Breast epithelium (tissue), 4 donors: ENCODE data around the gene HIPK2. TPM values are rescaled to one million over a fixed set of nuclear protein-coding genes. Genes with fewer than 3 reads are reported as not detected.

ENCODE experiments used
- DNase-seq, 2 donors: peaks; one replicate each; pipeline ENCODE4 v3.0.0-alpha.2; 2019; ENCODE audit warnings: low spot score in 2 of 2
- H3K27ac ChIP-seq, 2 donors: fragments of 200-600 bp; sonication (generic) in 1 of 2; one replicate each; pipeline ENCODE4 v1.5.1; 2016 to 2019; ENCODE audit warnings: mild to moderate bottlenecking in 1 of 2
- H3K27me3 ChIP-seq, 2 donors: fragments of 200-600 bp; sonication (generic) in 1 of 2; one replicate each; pipeline versions ENCODE4 v1.5.1 to v1.6.0; 2017 to 2019; ENCODE audit warnings: control low read depth in 1 of 2, mild to moderate bottlenecking in 1 of 2
- H3K36me3 ChIP-seq: fragments of 200-600 bp; one replicate; pipeline ENCODE4 v1.5.1; 2019
- H3K4me1 ChIP-seq, 2 donors: fragments of 200-600 bp; sonication (generic); one replicate each; pipeline ENCODE4 v1.5.1; 2016 to 2019; ENCODE audit warnings: control low read depth in 1 of 2
- H3K4me3 ChIP-seq, 3 donors: fragments of 200-600 bp; sonication (generic); 1 replicate in 2 of 3; 2 replicates in 1 of 3; pipeline ENCODE4 v1.5.1; 2016 to 2019; ENCODE audit warnings: mild to moderate bottlenecking in 3 of 3, moderate library complexity in 2 of 3
- H3K9me3 ChIP-seq, 2 donors: fragments of 200-600 bp; sonication (generic) in 1 of 2; one replicate each; pipeline ENCODE4 v1.5.1; 2016 to 2019; ENCODE audit warnings: control low read depth in 1 of 2
- CTCF ChIP-seq, 3 donors: fragments of 450-650 bp; IDR thresholded peaks; one replicate each; pipeline ENCODE4 v1.5.1; 2016 to 2017; ENCODE audit warnings: antibody characterized with exemption in 3 of 3, mild to moderate bottlenecking in 3 of 3, moderate library complexity in 3 of 3
- POLR2A ChIP-seq: fragments of 450-650 bp; IDR thresholded peaks from one replicate; pipeline ENCODE4 v1.6.1; 2016; ENCODE audit warnings: antibody characterized with exemption, mild to moderate bottlenecking, moderate library complexity
- POLR2AphosphoS5 ChIP-seq, 3 donors: sonication (generic); formaldehyde crosslinking; IDR thresholded peaks; one replicate each; pipeline ENCODE4 v1.6.1; 2017; ENCODE audit warnings: antibody characterized with exemption in 3 of 3
- intact Hi-C: fragments of 100-400 bp; cut with DNase I; formaldehyde crosslinking; loops from one replicate; pipeline ENCODE4 v1.15.1; 2023; ENCODE audit warnings: low total_unique reads
- total RNA-seq, 3 donors: library from RNA; depleted of rRNA; stranded (reverse); fragments of >200 nt; gene quantifications; one replicate each; pipeline ENCODE4 v1.1.0, GENCODE V29; 2016

HIPK2 gene
- total RNA-seq, 3 donors from 2014 or later = 26.4 to 31.8 (median 31.1) TPM

GRCh38 chr7:139592801-139593461 lies 184.9 kb downstream of the HIPK2 start:
- Histone ChIP-seq H3K36me3 (no peaks in the 10 kb centered on the region), H3K27ac (no peak overlapping the region), H3K4me1 (no peaks in the 10 kb centered on the region), H3K9me3 (no peaks in the 10 kb centered on the region), H3K4me3 (no peak overlapping the region), H3K27me3 (no peaks in the 10 kb centered on the region)
- intact Hi-C loops = no loop called here
- no peak for TF ChIP-seq POLR2AphosphoS5 (IDR thresholded peaks at IDR 0.05)
- DNase-seq = no peak

- Histone ChIP-seq H3K4me1 (no peaks in the 10 kb centered on the region), H3K4me3 (no peak overlapping the region), H3K36me3 (no peaks in the 10 kb centered on the region), H3K27ac (no peak overlapping the region), H3K27me3 (no peaks in the 10 kb centered on the region), H3K9me3 (no peaks in the 10 kb centered on the region)
- no peak for TF ChIP-seq CTCF (IDR thresholded peaks at IDR 0.05)
- no peak for TF ChIP-seq POLR2A
- TF ChIP-seq POLR2AphosphoS5 (IDR thresholded peaks at IDR 0.05) = no peak
- intact Hi-C loops = no loop called here
- no peak for DNase-seq
These were observed 186.1 kb downstream of the HIPK2 start for GRCh38 chr7:139591550-139592195.

DNA sequence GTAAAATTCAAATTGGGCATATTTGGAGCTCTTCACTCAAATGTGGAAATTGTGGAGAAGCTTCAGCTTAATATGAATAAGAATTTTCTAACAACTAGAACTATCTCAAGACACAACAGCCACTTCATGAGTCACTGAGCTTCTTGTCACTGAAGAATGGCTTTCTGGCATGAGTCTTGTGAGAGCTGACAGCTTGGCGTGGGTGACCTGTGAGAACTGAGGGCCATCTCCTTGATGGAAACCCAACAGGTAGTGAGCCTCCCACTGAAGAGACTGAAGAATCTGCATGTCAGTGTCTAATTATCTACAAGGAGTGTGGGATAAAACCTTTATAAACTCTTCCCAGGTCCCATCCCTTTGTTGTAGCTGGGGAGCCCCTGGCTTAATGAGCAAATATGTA lies 188.3 kb downstream of the HIPK2 start:
- no peaks in the 10 kb centered on the region for H3K4me1 ChIP-seq
- intact Hi-C loops = no loop called here
- H3K36me3 ChIP-seq = no peaks in the 10 kb centered on the region
- no peak overlapping the region for H3K27ac ChIP-seq
- H3K27me3 ChIP-seq = no peaks in the 10 kb centered on the region
- TF ChIP-seq POLR2A = no peak
- no peak for TF ChIP-seq CTCF (IDR thresholded peaks at IDR 0.05)
- no peak for TF ChIP-seq POLR2AphosphoS5 (IDR thresholded peaks at IDR 0.05)
- no peaks in the 10 kb centered on the region for H3K9me3 ChIP-seq
- no peak overlapping the region for H3K4me3 ChIP-seq
- no peak for DNase-seq

DNA sequence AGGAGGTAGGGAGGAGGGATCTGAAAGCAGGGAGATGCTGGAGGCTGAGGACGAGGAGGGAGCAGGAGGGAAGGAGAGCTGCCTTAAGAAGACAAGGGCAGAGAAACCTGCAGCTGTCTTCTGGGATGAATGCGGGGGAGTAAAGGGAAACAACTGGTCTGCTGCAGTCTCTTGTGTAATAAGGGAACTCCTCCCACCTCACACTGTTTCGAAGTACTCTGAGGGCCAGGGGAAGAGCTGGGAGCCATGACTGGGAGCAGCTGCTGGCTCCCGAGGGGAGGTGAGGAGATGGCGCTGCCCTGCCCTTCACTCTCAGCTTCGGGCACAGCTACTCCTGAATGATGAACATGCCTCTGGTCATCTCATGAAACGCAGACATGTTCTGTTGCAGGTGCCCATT lies 189.2 kb downstream of the HIPK2 start:
- Histone ChIP-seq H3K27ac (peak overlapping the region in 1 of 2 donors; percentile 63), H3K36me3 (no peaks in the 10 kb centered on the region), H3K27me3 (no peaks in the 10 kb centered on the region), H3K9me3 (no peaks in the 10 kb centered on the region), H3K4me3 (no peak overlapping the region), H3K4me1 (no peaks in the 10 kb centered on the region)
- no peak for TF ChIP-seq POLR2A
- DNase-seq = peak in 1 of 2 donors; percentile 19
- intact Hi-C loops = no loop called here

DNA sequence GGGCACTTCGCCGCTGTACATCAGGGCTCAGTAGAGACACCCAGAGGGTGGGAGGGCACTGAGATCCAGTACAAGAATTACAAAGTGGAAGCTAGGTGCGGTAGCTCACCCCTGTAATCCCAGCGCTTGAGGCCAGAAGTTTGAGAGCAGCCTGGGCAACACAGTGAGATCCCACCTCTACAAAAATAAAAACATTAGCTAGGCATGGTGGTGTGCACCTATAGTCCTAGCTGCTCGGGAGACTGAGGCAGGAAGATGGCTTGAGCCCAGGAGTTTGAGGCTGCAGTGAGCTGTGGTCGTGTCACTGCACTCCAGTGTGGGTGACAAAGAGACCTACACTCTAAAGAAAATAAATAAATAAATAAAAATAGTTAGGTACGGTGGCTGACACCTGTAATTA lies 190.3 kb downstream of the HIPK2 start:
- Histone ChIP-seq H3K36me3 (no peaks in the 10 kb centered on the region), H3K27ac (no peak overlapping the region), H3K27me3 (no peaks in the 10 kb centered on the region), H3K9me3 (no peaks in the 10 kb centered on the region), H3K4me1 (no peaks in the 10 kb centered on the region), H3K4me3 (no peak overlapping the region)
- intact Hi-C loops = no loop called here
- DNase-seq = no peak
- TF ChIP-seq CTCF (IDR thresholded peaks at IDR 0.05) (no peak), POLR2A (no peak)

DNA sequence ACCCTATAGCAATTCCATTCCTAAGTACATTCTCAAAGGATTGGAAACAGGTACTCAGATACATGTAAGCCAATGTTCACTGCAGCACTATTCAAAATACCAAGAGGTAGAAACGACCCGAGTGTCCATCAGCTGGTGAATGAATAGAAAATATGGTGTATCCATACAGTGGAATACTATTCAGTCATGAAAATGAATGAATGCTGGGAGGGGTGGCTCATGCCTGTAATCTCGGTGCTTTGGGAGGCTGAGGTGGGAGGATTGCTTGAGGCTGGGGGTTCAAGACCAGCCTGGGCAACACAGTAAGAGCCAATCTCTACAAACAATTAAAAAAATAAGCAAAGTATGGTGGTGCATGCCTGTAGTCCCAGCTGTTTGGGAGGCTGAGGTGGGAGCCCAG lies 191.5 kb downstream of the HIPK2 start:
- H3K9me3 ChIP-seq = no peaks in the 10 kb centered on the region
- intact Hi-C loops = no loop called here
- no peak overlapping the region for H3K27ac ChIP-seq
- TF ChIP-seq CTCF (IDR thresholded peaks at IDR 0.05) (no peak), POLR2AphosphoS5 (IDR thresholded peaks at IDR 0.05) (no peak), POLR2A (no peak)
- H3K36me3 ChIP-seq = no peaks in the 10 kb centered on the region
- DNase-seq = peak in 1 of 2 donors; percentile 20
- no peaks in the 10 kb centered on the region for H3K27me3 ChIP-seq
- H3K4me1 ChIP-seq = no peaks in the 10 kb centered on the region
- H3K4me3 ChIP-seq = no peak overlapping the region
